Retinal pigment epithelial cell (primary cell): ENCODE data around the gene RTN4IP1.

Experiments used
- DNase-seq: peaks from one replicate; pipeline ENCODE4 v3.0.0-alpha.2; 2010; ENCODE audit warnings: low read depth
- H3K4me3 ChIP-seq: 2 replicates; pipeline ENCODE4 v1.5.1; 2011; ENCODE audit warnings: mild to moderate bottlenecking, low read length, control low read depth, moderate library complexity
- CTCF ChIP-seq: conservative IDR thresholded peaks from 2 replicates; pipeline ENCODE4 v1.5.1; 2011; ENCODE audit warnings: low read depth, low read length, control low read depth, inconsistent platforms

RTN4IP1 gene

GRCh38 chr6:106666282-106667021 is 37.2 kb upstream of the RTN4IP1 start:
- TF ChIP-seq CTCF, result no peak
- no peak overlapping the region for H3K4me3 ChIP-seq
- DNase-seq, result no peak

- no peak for DNase-seq
- H3K4me3 ChIP-seq, result no peak overlapping the region
- TF ChIP-seq CTCF, result no peak
Observed at GRCh38 chr6:106662458-106662857, 33.2 kb upstream of the RTN4IP1 start.

- no peak for DNase-seq
- H3K4me3 ChIP-seq, result no peak overlapping the region
- no peak for TF ChIP-seq CTCF
Observed at GRCh38 chr6:106659859-106660258, 30.6 kb upstream of the RTN4IP1 start.

- DNase-seq, result no peak
- TF ChIP-seq CTCF, result no peak
- no peak overlapping the region for H3K4me3 ChIP-seq
Observed at GRCh38 chr6:106658469-106658868, 29.2 kb upstream of the RTN4IP1 start.

GRCh38 chr6:106648651-106649308 is 19.5 kb upstream of the RTN4IP1 start:
- DNase-seq, result no peak
- no peak overlapping the region for H3K4me3 ChIP-seq

GRCh38 chr6:106643061-106643460 is 13.8 kb upstream of the RTN4IP1 start:
- TF ChIP-seq CTCF, result no peak
- no peak for DNase-seq
- H3K4me3 ChIP-seq, result no peak overlapping the region

More at GRCh38 chr6:106648651-106649308, 19.5 kb upstream of the RTN4IP1 start:
- TF ChIP-seq CTCF, result no peak

- TF ChIP-seq CTCF, result no peak
- DNase-seq, result no peak
- H3K4me3 ChIP-seq, result no peak overlapping the region
Observed at GRCh38 chr6:106642476-106642875, 13.2 kb upstream of the RTN4IP1 start.
